ENCODE data around the gene KASH5.

The KASH5 gene

GRCh38 chr19:49387936-49388372, at the start of gene KASH5:
TSS of gene KASH5 (plus strand) at chr19:49388249. CDS start at chr19:49390884, 2,635 bp downstream.
- DNase-seq, result peak; percentile 76 to 91

GRCh38 chr19:49338691-49339300, 49.3 kb upstream of the KASH5 start:
- peak; percentile 30 to 46 for DNase-seq

- no peak for DNase-seq
These were observed 48.6 kb upstream of the KASH5 start for GRCh38 chr19:49339301-49340068.

DNA sequence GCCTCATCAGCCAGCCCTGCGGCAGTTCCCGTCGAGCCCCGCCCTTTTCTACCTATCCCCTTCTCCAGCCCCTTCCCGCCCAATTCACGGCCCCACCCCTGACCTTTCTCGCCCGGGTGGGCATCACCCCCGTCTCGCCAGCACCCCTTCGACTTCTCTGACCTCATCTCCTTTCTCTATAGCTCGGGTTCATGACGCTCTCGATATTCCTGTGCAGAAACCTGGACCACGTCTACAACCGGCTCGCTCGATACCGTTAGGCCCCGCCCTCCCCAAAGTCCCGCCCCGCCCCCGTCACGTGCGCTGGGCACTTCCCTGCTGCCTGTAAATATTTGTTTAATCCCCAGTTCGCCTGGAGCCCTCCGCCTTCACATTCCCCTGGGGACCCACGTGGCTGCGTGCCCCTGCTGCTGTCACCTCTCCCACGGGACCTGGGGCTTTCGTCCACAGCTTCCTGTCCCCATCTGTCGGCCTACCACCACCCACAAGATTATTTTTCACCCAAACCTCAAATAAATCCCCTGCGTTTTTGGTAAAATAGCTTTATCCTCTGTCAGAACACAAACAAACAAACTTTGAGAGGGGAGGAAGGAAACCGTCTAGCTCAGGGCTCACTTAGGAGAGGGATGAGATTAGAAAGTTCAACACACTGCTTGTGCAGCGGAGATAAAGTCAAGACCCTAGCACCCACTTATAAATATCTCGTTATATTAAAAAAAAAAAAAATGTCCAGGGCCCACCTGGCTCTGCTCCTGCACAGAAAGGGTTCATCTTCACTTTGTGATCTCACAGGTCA, 47.8 kb upstream of the KASH5 start:
- DNase-seq, result no peak

DNA sequence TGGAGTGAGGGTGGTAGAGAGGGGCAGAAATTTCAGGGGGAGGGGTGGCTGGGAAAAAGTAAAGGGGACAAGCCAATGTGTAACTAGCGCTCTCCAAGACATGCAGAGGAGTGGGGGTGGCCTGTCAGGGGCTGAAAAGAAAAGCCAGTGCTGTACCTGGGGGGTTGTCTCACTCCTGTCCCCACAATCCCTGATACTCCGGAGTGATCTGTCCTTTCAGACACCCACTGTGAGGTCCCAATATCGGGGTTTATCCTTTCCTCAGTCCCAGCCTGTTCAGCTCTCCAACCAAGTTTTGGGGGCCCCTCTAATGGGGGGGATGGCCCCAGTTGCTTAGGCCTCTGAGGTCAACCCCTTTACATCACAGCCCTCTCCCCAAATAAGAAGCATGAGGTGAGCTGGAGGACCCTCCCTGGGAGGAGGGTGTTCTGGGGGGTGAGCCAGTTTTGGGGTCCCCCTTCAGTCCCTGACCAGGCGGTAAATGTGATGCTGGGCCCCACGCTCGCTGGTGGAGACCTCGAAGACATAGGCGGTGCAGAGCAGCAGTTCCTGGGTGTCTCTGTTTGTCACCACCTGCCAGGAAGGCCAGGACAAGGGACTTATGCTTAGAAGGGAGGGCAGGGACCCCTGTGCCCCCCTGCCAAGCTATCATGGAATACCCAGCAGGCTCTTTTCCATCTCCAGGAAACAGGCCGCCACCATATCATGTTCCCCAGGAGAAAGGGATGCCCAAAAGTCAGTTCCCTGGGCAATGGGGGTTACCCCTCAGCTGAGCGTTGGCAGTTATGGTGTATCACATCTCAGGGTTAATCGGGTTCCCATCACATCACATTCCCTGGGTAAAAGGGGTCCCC, 47.0 kb upstream of the KASH5 start:
- no peak for DNase-seq

GRCh38 chr19:49342291-49342721, 45.7 kb upstream of the KASH5 start:
- DNase-seq, result no peak

GRCh38 chr19:49343123-49343522, 44.9 kb upstream of the KASH5 start:
- no peak for DNase-seq

DNA sequence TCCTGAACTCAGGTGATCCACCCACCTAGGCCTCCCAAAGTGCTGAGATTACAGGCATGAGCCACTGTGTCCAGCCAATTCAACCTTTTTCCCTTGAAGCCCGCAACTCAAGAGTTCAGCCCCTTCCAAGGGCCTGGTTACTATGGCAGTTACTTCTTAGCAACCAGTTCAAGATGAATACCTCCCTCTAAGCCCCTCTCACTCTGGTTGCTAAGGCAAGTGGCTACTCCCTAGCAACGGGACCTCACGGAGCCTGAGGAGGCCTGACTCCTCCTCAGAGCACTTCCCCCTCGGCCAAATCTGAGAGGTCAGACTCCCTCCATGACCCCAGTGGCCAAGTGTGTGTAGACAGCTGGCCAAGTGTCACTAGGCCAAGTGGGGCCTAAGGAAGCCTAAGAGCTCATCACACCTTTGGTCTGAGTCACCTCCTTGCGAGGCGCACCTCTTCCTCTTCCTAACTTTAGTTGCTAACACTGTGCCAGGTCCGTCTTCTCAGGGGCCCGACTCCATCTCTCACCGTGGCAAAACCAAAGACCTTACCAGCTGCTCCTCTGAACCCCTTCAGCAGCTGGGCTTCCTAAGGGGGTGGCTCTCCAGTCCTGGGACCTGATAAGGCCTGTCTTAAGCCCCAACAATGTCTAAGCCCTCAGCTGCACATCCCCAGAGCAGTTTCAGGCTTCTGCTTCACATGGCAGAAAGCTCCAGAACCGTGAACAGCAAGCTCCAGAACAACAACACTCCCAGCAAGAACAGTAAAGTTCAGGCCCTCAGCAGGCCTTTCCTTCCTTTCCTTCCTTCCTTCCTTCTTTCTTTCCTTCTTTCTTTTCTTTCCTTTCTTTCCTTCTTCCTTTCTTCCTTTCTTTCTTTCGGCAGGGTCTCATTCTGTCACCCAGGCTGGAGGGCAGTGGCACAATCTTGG, 43.3 kb upstream of the KASH5 start:
- DNase-seq, result no peak

DNA sequence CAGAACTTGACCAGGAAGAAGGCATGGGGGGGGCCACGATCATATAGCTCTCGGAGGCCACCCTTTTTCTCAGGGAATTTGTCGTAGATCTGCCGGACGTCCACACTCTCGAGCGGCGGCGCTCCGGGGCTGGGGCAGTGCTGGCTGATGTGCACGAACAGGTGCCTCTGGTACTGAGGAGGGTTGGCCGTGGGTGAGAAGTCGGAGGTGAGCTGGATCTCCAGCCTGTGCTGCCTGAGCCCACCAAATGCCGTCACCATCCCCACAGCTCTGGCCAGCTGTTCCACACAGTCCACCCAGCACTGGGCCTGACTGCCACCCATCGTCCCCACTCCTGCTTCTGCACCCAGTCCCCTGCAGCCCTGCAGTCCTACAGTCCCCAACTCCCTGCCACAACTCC, 40.9 kb upstream of the KASH5 start:
- no peak for DNase-seq

GRCh38 chr19:49347835-49348234, 40.2 kb upstream of the KASH5 start:
- no peak for DNase-seq

DNA sequence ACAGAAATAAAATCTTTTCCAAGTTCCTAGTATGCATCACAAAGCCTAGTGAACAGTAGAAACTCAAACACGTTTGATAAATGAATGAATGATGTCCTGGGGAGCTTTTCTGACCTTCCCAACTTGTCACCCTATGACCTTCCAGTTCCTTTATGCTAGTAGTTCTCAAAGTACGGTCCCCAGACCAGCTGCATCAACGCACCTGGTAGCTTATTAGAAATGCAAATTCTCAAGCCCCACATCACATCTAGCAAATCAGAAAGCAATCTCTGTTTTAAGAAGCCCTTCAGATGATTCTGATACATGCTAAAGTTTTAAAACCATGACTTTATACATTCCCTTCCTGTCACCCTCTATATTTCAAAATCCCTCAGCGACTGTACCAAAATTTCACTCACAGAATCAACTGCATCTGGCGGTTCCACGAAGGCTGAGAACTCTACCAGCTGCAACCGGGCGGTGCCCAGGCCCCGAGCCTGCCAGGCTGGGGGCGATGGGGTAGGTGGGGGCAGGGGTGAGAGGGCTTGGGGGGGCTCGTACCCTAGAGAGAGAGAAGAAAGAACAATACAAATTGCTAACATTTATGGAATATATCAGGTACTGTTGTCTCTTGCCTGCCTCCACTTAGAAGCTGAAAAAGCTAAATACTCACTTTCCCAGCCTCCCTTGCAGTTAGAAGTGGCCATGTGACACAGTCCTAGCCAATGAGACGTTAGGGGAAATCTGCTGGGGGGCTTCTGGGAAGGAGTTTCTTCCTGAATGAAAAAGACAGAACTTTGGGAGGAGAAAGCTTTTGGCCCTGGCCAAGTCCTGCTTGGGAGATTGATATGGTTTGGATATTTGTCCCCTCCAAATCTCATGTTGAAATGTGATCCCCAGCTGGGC, 39.5 kb upstream of the KASH5 start:
- DNase-seq, result no peak

- DNase-seq, result no peak
These were observed 38.5 kb upstream of the KASH5 start for GRCh38 chr19:49349567-49349966.

DNA sequence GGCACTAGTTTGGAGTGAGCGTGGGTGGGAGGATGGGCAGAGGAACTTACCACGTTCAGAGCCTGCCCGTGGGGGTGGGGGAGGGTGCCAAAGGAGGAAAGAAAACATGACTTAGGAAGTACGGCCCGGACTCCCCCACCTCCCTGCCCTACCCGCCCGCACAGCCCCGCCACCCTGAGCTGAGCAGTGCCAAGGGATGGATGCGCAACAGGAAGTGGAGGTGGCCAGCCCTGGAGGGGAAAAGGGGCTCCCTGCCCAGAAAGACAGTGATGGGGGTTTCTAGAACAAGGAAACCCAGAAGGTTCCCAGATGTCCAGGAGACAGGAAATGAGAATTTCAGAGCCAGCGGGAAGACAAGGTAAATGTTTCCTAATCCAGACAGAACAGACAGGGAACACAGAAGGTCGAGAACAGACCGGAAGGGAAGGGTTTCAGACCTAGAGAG, 32.1 kb upstream of the KASH5 start:
- DNase-seq, result no peak

DNA sequence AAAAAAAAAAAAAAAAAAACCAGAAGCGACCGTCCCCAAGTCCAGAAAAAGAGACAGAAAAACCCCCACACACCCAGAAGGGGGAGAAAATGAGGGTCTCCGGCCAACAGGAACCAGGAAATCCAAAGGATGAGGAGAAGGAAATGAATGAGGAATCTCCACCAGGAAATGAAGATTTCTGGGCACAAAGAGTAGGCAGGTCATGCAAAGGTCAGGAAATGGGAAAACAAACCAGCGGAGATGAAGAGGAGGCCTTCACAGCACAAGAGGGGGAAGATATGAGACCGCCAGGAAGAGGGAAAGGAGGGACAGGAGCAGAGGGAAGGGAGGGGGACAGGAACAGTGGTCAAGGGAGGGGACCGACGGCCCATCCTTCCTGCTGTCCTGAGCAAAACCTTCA, 31.7 kb upstream of the KASH5 start:
- no peak for DNase-seq

GRCh38 chr19:49357186-49357585, 30.9 kb upstream of the KASH5 start:
- DNase-seq, result no peak

DNA sequence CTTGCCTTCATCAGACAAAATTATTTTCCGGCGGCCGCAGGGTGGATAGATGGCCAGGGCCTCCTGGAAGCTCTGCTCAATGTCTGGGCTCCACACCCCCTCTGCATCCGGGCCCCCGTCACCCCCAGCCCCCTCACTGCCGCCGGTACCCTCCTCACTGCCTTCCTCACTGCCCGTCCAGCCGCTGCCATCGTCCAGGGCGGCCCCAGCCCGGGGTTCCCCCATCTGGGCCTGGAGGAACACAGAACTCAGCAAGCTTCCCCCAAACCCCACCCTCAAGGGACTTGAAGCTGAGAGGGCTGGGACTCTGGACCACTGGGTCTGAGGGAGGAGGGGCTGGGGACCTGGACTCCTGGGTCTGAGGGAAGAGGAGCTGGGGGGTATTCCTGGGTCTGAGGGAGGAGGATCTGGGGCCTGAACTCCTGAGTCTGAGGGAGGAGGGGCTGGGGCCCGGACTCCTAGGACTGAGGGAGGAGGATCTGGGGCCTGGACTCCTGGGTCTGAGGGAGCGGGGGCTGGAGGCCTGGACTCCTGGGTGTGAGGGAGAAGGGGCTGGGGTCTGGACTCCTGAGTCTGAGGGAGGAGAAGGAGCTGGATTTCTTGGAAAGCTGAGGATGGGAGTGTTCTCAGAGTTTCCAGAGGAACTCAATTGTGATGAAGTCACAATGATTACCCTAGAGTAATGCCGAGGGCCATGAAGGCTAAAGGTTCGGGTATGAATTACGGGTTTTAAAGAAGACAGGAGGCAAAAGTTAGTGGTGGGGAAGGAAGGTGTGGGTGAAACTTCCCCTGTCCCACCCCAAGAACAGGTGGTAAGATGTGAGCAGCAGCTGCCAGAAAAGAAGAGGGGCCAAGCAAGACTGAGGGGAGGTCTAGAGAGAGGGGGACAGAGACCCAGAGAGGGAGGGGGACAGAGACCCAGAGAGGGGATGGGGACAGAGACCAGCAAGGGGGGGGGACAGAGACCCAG, 27.9 kb upstream of the KASH5 start:
- DNase-seq, result no peak

GRCh38 chr19:49361438-49362047, 26.5 kb upstream of the KASH5 start:
- peak in 1 of 2 donors; percentile 28 for DNase-seq

DNA sequence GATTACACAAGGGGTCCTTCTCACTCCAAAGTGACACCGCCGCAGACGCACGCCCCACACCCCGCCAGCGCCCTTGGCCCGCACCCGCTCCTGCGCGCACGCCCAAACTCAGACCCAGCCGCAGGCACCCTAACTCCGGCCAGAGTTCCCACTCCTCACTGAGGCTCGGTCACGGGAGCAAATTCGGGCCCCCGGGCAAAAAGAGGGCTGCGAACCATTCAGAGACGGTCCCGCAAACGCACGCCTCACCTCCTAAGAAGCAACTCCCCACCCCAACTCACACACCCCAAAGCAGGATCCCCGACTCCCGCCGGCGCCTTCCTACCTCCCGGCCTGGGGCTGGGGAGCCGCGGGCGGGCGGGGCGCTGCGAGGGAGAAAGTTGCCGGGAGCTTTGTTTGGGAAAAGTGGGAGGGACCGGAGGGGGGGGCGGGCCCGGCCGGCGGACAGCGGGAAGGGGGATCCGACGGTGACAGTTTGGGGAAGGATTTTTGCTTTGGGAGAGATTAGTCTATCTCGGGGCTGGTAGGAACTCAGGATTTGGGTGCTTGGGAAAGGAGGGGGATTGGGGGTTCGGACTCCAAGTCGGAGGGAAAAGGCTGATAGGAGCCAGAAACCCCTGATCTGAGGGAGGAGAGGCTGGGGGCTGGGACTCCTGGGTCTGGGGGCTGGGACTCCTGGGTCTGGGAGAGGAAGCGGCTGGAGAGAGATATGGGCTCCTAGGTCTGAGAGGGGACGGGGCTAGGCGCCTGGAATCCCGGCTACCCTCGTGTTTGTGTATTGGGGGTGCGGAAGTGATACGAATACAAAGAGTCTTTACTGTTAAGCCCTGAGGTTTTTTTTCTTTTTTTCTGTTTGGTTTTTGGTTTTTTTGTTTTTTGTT, 25.8 kb upstream of the KASH5 start, which contains the start of gene TEAD2:
TSS of gene TEAD2 (minus strand) at position 369 of the 881 bp plus-strand sequence. CDS start 2,341 bp downstream, outside the sequence.
- DNase-seq, result peak in 1 of 2 donors; percentile 28
